ENCODE data around the gene S100A12.
"Not testable (repeated sequence)": the region's sequence is repeated elsewhere in the genome, so short reads cannot be mapped to it uniquely, and the experiment has no call there.

The S100A12 gene

GRCh38 chr1:153375511-153375910, at the start of gene S100A12:
Gene S100A12 (minus strand): TSS chr1:153375621. CDS start chr1:153374592, 1,029 bp downstream.
- no peak for DNase-seq

DNA sequence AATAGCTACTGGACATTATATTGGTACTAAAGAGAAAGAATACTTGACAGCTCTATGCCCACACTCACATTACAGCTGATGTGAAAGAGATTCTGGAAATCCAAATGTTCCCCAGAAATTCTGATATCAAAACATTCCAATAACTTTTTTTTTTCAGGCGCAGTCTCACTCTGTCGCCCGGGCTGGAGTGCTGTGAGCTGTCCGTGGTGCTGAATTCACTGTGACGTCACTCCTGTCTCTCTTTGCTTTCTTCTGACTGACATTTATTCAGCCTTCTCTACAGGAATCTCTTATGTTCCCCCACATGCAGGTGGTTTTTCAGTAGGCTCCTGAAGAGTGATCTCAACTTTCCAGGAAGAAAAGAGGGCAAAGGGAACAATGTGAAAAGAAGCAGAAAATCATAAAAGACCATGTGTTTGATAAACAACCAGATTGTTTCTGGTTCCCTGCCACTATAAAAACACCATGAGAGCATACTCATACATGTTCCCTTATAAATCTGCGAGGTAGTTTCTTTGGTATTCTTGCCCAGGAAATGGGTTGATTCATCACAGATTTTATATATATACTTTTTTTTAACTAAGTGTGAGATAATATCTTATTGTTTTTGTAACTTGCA, 47.1 kb upstream of the S100A12 start:
- DNase-seq = peak; percentile 77

- no peak for DNase-seq
Observed at GRCh38 chr1:153420306-153420705, 44.9 kb upstream of the S100A12 start.

GRCh38 chr1:153419436-153419793, 44.0 kb upstream of the S100A12 start:
- DNase-seq = not testable (repeated sequence)

DNA sequence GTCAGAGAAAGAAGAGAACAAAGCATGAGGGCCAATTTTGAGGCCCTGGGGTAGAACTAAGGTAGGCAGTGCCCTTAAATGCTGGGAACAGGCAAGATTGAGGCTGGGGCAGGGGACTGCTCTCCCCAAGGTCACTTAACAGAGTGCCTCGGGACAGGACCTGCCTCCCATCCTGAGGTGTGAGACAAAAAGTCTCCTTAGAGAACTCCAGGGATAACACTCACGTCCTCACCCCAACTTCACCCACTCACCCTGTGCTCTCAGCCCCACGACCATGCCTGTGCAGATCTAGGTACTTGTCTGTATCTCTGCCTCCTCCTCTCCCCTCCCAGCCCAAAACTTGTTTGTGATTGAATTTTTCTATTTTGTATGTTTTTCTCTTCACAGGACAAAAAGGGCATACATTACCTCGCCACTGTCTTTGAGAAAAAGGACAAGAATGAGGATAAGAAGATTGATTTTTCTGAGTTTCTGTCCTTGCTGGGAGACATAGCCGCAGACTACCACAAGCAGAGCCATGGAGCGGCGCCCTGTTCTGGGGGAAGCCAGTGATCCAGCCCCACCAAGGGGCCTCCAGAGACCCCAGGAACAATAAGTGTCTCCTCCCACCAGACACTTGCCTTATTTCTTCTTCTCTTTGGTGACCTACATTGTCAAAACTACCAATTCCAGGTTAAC, 43.5 kb upstream of the S100A12 start:
- DNase-seq = not testable (repeated sequence)

DNA sequence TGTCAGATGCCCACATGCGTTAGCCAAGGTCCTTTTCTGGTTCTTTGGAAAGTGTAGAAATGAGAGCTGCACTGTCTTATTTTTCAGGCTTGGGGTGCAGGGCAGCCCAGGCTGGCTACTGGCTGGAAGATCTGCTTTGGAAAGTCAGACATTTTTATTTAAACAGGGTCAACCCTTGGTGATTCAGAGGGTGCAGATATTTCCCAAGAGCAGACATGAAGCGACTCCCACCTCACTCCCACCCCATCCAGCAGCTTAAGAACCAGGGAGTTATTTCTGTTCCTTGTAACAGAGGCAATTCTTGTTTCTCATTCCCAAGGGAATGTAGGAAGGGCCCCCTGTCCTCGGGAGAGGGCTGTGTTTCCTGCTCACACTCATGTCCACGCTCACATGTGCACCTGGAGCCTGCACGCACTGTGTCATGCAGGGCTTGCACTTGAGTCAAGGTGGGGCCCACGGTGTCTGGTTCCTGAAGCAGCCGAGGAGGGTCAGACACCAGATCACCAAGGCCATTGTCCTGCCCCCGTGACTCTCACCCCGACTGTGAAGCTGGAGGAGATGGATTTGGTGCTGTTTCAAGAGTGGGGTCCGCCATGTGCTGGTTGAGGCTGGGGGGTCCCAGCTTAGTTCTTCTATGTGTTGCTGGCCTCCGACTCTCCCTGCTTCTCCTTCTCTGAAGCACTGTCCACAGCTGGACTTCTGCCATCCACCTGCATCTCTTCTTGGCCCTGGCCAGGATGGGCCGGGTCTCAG, 41.9 kb upstream of the S100A12 start:
- DNase-seq = no peak

DNA sequence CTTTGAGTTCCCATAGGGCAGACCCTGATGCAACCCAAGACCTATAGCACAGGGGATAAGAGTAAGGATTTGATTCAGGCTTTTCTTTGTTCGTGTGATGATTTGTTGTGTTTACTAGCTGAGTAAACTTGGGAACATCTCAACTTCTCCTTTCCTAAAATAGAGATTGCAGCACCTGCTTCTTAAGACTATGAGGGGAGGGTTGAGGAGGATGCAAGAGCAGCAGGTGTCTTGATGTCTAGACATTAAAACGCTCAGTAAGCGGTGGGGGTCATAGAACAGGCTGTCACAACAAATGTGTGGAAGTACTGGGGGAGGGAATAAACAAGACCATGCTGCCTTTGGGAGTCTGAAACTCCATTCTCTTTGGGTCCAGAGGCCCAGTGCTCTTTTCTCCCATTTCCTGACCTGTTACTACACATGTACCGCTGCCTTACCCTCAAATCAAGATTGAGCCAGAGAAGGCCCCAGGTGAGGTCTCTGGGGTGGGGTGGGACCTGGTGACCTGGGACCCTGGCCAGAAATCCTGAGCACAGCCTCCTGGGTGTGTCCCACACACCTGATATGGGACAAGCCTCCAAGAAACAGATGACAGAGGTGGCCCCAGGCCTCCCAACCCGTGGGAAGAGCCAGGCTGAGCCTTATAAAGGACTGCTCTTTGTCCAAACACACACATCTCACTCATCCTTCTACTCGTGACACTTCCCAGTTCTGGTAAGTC, 40.6 kb upstream of the S100A12 start, which contains the start of gene S100A7A:
Gene S100A7A, plus strand, starts transcription at position 671 of the 721 bp plus-strand sequence. CDS start 1,563 bp downstream, outside the sequence.
- DNase-seq = no peak

DNA sequence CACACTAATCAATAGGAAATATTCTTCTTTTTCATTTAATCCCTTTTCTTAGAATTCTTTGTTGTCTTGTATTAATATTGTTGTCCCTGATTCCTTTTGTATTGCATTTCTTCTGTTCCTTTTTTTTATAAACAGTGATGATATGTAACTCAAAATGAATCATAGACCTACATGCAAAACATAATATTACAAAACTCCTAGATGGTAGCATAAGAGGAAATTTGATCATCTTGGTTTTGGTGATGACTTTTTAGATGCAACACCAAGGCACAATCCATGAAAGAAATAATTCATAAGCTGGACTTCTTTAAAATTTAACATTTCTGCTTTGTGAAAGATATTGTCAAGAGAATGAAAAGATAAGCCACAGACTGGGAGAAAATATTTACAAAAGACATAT, 38.5 kb upstream of the S100A12 start:
- DNase-seq = not testable (repeated sequence)

- not testable (repeated sequence) for DNase-seq
Observed at GRCh38 chr1:153407274-153407673, 31.9 kb upstream of the S100A12 start.

DNA sequence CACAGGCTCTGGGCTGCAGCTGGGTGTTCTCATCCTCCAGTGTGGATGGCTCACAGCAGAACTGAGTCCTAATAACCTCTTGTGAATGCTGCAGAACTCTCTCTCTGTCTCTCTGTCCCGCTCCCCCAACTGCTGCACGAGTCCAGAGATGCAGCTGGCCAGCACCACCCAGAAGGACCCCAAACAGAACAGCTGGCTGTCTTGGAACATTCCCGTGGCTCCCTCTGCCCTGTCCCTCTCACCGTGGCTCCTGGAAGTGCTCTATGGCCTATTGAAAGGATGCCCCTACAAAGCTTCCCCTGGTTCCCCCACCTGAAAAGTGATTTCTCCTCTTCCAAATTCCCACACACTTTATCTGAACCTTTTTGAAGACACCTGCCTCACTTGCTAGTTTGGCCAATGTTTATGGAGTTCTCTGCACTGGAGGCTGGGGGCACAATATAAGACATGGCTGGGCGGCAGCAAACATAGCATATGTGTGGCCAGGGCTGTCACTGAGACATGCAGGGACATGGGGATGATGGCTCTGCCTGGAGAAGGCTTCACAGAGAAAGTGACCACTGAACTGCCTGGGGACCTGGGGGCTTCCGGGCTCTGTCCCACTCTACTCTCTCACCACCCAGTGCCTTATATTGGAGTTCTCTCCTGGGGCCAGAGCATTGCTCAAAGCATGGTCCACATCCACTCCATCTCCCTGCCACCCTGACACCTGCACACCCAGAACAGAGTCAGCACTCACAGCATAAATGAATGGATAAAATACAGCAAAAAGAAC, 30.6 kb upstream of the S100A12 start:
- not testable (repeated sequence) for DNase-seq

- no peak for DNase-seq
Observed at GRCh38 chr1:153404768-153405167, 29.3 kb upstream of the S100A12 start.

DNA sequence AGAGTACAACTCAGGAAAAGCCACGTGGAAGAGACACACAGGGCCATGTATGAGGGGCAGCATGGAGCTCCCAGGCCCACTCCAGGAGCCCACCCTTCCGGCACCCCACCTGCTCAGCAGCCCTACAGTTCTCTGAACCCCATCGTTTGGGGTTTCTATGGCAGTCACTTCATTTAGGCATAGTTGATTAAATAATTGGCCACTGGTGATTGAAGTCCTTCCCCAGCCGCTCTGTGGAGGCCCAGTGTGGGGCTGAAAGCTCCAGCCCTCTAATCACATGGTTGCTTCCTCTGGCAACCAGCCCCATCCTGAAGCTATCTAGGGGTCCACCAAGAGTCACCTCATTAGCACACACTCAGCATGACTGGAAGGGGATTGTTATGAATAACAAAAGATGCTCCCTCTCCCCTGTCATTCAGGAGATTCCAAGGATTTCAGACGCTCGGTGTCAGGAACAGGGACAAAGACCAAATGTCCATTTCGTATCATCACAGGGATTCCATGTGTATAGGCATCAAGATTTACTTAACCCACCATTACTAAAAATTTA, 28.7 kb upstream of the S100A12 start:
- no peak for DNase-seq

GRCh38 chr1:153403421-153404085, 28.1 kb upstream of the S100A12 start:
- no peak for DNase-seq

DNA sequence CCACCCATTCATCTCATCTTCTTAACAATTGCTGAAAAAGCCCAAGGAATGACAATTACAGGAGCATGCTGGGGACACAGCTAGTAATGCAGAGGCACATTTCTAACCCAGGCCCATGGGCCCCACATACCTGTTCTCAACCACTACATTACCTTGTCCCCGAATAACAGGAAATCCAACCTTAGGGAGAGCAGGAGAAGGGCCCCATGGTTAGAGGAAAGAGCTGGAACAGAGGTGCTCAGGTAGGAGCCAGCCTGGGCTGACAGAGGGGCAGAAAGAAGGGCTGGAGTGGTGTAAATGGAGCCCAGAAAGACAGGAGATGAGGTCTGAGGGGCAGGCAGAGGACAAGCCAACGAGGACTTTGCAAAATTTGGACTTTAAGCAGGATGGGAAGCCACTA, 26.8 kb upstream of the S100A12 start:
- no peak for DNase-seq

- DNase-seq = no peak
Observed at GRCh38 chr1:153401461-153401860, 26.0 kb upstream of the S100A12 start.

- no peak for DNase-seq
Observed at GRCh38 chr1:153400244-153400643, 24.8 kb upstream of the S100A12 start.

DNA sequence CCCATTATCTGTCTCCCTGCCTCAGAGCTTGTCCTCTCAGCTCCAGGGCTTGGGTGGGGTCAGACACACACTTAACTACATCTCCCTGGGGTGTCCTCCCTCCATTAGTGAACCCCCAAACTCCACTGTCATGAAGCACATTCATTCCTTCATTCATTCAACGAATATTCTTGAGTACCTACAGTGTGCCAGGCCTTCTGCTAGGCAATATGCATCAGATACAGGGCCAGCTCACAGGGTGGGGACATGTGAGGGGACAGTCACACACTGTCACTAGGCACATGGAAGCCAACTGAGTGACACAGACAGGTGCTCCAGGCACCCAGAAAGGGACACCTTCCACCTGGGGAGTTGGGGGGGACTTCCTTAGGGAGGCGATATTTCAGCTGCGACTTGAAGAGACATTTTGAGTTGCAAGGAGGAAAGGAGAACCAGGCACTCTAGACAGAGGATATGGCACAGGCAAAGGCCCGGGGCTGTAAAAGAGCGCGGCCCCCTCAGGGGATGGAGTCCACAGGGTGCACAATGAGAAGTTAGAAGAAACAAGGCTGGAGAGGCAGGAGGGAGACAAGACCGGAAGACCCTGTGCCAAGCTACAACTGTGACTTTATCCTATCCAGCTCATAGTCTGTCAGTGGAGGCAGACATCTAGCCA, 24.1 kb upstream of the S100A12 start:
- DNase-seq = no peak

GRCh38 chr1:153397924-153398651, 22.7 kb upstream of the S100A12 start:
- DNase-seq = no peak

GRCh38 chr1:153397051-153397923, 21.9 kb upstream of the S100A12 start:
- no peak for DNase-seq

Measured in right forelimb (tissue), 1 donor.